Keratinocyte (primary cell): ENCODE measurements around the gene SDK1. TPM values are rescaled to one million over a fixed set of nuclear protein-coding genes. Genes with fewer than 3 reads are reported as not detected.

ENCODE experiments used
- DNase-seq: peaks from one replicate; pipeline ENCODE4 v3.0.0-alpha.2; 2011; ENCODE audit warnings: low read depth, missing footprints, low spot score
- FAIRE-seq: peaks from 2 replicates; lab custom pipeline; 2011; peaks lifted over from hg19 to GRCh38; lab: Jason Lieb, UNC
- H2AFZ ChIP-seq: 2 replicates; pipeline ENCODE4 v1.6.0; 2012; ENCODE audit warnings: low read length, control low read depth, inconsistent platforms; ENCODE audit not compliant: control insufficient read depth
- H3K27ac ChIP-seq: 2 replicates; pipeline ENCODE4 v1.5.1; 2011; ENCODE audit warnings: low read length; ENCODE audit not compliant: control insufficient read depth, insufficient read depth
- H3K27me3 ChIP-seq: 3 replicates; pipeline ENCODE4 v1.6.0; 2011; ENCODE audit warnings: low read length; ENCODE audit not compliant: control insufficient read depth, insufficient read depth; ENCODE audit errors: extremely low read depth
- H3K36me3 ChIP-seq, 2 experiments: 2 replicates in 1 of 2; 3 replicates in 1 of 2; pipeline ENCODE4 v1.5.1; 2011; ENCODE audit warnings: low read length in 2 of 2, mild to moderate bottlenecking in 1 of 2; ENCODE audit not compliant: control insufficient read depth in 2 of 2, insufficient read depth in 2 of 2; ENCODE audit errors: extremely low read depth in 1 of 2
- H3K4me1 ChIP-seq: 3 replicates; pipeline ENCODE4 v1.5.1; 2011; ENCODE audit warnings: low read length; ENCODE audit not compliant: control insufficient read depth, insufficient read depth; ENCODE audit errors: extremely low read depth
- H3K4me2 ChIP-seq: 3 replicates; pipeline ENCODE4 v1.6.0; 2011; ENCODE audit warnings: low read depth, low read length; ENCODE audit not compliant: control insufficient read depth, insufficient read depth; ENCODE audit errors: extremely low read depth
- H3K4me3 ChIP-seq, 3 experiments: fragments of 200-600 bp in 1 of 3; sonication (generic) in 1 of 3; 2 replicates in 2 of 3; 3 replicates in 1 of 3; pipeline ENCODE4 v1.5.1; 2011 to 2016; ENCODE audit warnings: low read length in 3 of 3, mild to moderate bottlenecking in 3 of 3, control low read depth in 2 of 3, inconsistent platforms in 1 of 3, low read depth in 1 of 3, mixed read lengths in 1 of 3, mixed run types in 1 of 3, moderate library complexity in 1 of 3; ENCODE audit not compliant: control insufficient read depth in 2 of 3, insufficient read depth in 2 of 3; ENCODE audit errors: extremely low read depth in 1 of 3
- H3K79me2 ChIP-seq: 2 replicates; pipeline ENCODE4 v1.6.0; 2012; ENCODE audit warnings: low read length; ENCODE audit not compliant: control insufficient read depth, insufficient read depth
- H3K9ac ChIP-seq: 3 replicates; pipeline ENCODE4 v1.6.0; 2011; ENCODE audit warnings: low read length; ENCODE audit not compliant: control insufficient read depth, insufficient read depth; ENCODE audit errors: extremely low read depth
- H3K9me1 ChIP-seq: 3 replicates; pipeline ENCODE4 v1.6.0; 2011; ENCODE audit warnings: low read length; ENCODE audit not compliant: control insufficient read depth, insufficient read depth; ENCODE audit errors: extremely low read depth
- H3K9me3 ChIP-seq: 2 replicates; pipeline ENCODE4 v1.5.1; 2012; ENCODE audit warnings: low read depth, low read length; ENCODE audit not compliant: control insufficient read depth
- H4K20me1 ChIP-seq: 3 replicates; pipeline ENCODE4 v1.6.0; 2011; ENCODE audit warnings: low read length; ENCODE audit not compliant: control insufficient read depth, insufficient read depth; ENCODE audit errors: extremely low read depth
- CTCF ChIP-seq, 3 experiments: IDR thresholded peaks in 1 of 3; conservative IDR thresholded peaks in 1 of 3; optimal IDR thresholded peaks in 1 of 3; 2 replicates in 2 of 3; 3 replicates in 1 of 3; pipeline versions ENCODE3 to v1.5.1; 2011; ENCODE audit warnings: low read length in 3 of 3, mild to moderate bottlenecking in 3 of 3, moderate library complexity in 2 of 3, control low read depth in 1 of 3, inconsistent platforms in 1 of 3; ENCODE audit not compliant: insufficient read depth in 2 of 3; ENCODE audit errors: extremely low read depth in 1 of 3
- EZH2 ChIP-seq: IDR thresholded peaks from one replicate; pipeline ENCODE4 v1.6.1; 2012; ENCODE audit warnings: inconsistent platforms, mild to moderate bottlenecking, low read length, moderate library complexity
- dilution Hi-C: fragments of 300-500 bp; cut with MboI; formaldehyde crosslinking; loops from one replicate; pipeline ENCODE4 v1.7.0; 2020; ENCODE audit warnings: low sequenced_read_pairs; ENCODE audit not compliant: extremely low pct_ligation_motif_present
- polyA plus RNA-seq, 5 experiments: library from polyadenylated mRNA; depleted of rRNA in 3 of 5; stranded (reverse) in 3 of 5; stranded (forward) in 1 of 5; unstranded in 1 of 5; fragments of >200 nt; gene quantifications; 1 replicate in 1 of 5; 2 replicates in 3 of 5; 3 replicates in 1 of 5; pipeline versions ENCODE4 v1.2.1 to v1.2.3, GENCODE V29; 2011 to 2012; ENCODE audit warnings: missing spikeins in 2 of 5, low read depth in 1 of 5, low replicate concordance in 1 of 5

SDK1 gene
- polyA plus RNA-seq, 1 donor (not counting 4 experiments of a cell fraction or from before 2014, with no cell fraction given), result 0.66 TPM

- H3K9me1 ChIP-seq, result no peaks in the 10 kb centered on the region
- no peak overlapping the region for H3K4me2 ChIP-seq
- no peaks in the 10 kb centered on the region for H4K20me1 ChIP-seq
- TF ChIP-seq CTCF (optimal IDR thresholded peaks at IDR 0.05 in 1 of 3, IDR thresholded peaks at IDR 0.05 in 1 of 3, conservative IDR thresholded peaks at IDR 0.05 in 1 of 3; ENCODE audit: extremely low read depth in 1 of 3, insufficient read depth in 2 of 3, low read length in 3 of 3) (no peak), EZH2 (no peak)
- FAIRE-seq (no peak), DNase-seq (no peak)
- H3K9ac ChIP-seq, result no peak overlapping the region
- H3K79me2 ChIP-seq, result no peaks in the 10 kb centered on the region
- H3K4me3 ChIP-seq, result no peak overlapping the region
- no peaks in the 10 kb centered on the region for H3K4me1 ChIP-seq
- no peaks in the 10 kb centered on the region for H3K9me3 ChIP-seq
- H3K27me3 ChIP-seq, result no peaks in the 10 kb centered on the region
- peaks cover 0 to 1% of the 10 kb centered on the region in 2 experiments for H3K36me3 ChIP-seq
- no peak overlapping the region for H2AFZ ChIP-seq
- H3K27ac ChIP-seq, result no peak overlapping the region
- dilution Hi-C loops, result no loop called here
Measured at GRCh38 chr7:4233146-4233545, 932.1 kb downstream of the SDK1 start.

- dilution Hi-C loops, result no loop called here
- no peak for FAIRE-seq
- H3K9ac ChIP-seq, result no peak overlapping the region
- no peak for DNase-seq
- no peaks in the 10 kb centered on the region for H3K9me1 ChIP-seq
- no peak overlapping the region for H3K4me3 ChIP-seq
- no peak for TF ChIP-seq EZH2
- TF ChIP-seq CTCF (optimal IDR thresholded peaks at IDR 0.05 in 1 of 3, IDR thresholded peaks at IDR 0.05 in 1 of 3, conservative IDR thresholded peaks at IDR 0.05 in 1 of 3; ENCODE audit: extremely low read depth in 1 of 3, insufficient read depth in 2 of 3, low read length in 3 of 3), result no peak
- no peak overlapping the region for H3K4me2 ChIP-seq
- no peak overlapping the region for H2AFZ ChIP-seq
- H3K4me1 ChIP-seq, result no peaks in the 10 kb centered on the region
- H3K9me3 ChIP-seq, result no peaks in the 10 kb centered on the region
- H3K27me3 ChIP-seq, result no peaks in the 10 kb centered on the region
- H4K20me1 ChIP-seq, result no peaks in the 10 kb centered on the region
- peaks cover 0 to 1% of the 10 kb centered on the region in 2 experiments for H3K36me3 ChIP-seq
- no peak overlapping the region for H3K27ac ChIP-seq
- no peaks in the 10 kb centered on the region for H3K79me2 ChIP-seq
Measured at GRCh38 chr7:4233621-4234497, 932.8 kb downstream of the SDK1 start.
